Breast epithelium (tissue), 4 donors: ENCODE results near the gene YTHDF2. TPM values are rescaled to one million over a fixed set of nuclear protein-coding genes. Genes with fewer than 3 reads are reported as not detected.
"Not testable (repeated sequence)": the region's sequence is repeated elsewhere in the genome, so short reads cannot be mapped to it uniquely, and the experiment has no call there.

Experiments
- DNase-seq, 2 donors: peaks; one replicate each; pipeline ENCODE4 v3.0.0-alpha.2; 2019; ENCODE audit warnings: low spot score in 2 of 2
- H3K27ac ChIP-seq, 2 donors: fragments of 200-600 bp; sonication (generic) in 1 of 2; one replicate each; pipeline ENCODE4 v1.5.1; 2016 to 2019; ENCODE audit warnings: mild to moderate bottlenecking in 1 of 2
- H3K27me3 ChIP-seq, 2 donors: fragments of 200-600 bp; sonication (generic) in 1 of 2; one replicate each; pipeline versions ENCODE4 v1.5.1 to v1.6.0; 2017 to 2019; ENCODE audit warnings: control low read depth in 1 of 2, mild to moderate bottlenecking in 1 of 2
- H3K36me3 ChIP-seq: fragments of 200-600 bp; one replicate; pipeline ENCODE4 v1.5.1; 2019
- H3K4me1 ChIP-seq, 2 donors: fragments of 200-600 bp; sonication (generic); one replicate each; pipeline ENCODE4 v1.5.1; 2016 to 2019; ENCODE audit warnings: control low read depth in 1 of 2
- H3K4me3 ChIP-seq, 3 donors: fragments of 200-600 bp; sonication (generic); 1 replicate in 2 of 3; 2 replicates in 1 of 3; pipeline ENCODE4 v1.5.1; 2016 to 2019; ENCODE audit warnings: mild to moderate bottlenecking in 3 of 3, moderate library complexity in 2 of 3
- H3K9me3 ChIP-seq, 2 donors: fragments of 200-600 bp; sonication (generic) in 1 of 2; one replicate each; pipeline ENCODE4 v1.5.1; 2016 to 2019; ENCODE audit warnings: control low read depth in 1 of 2
- POLR2A ChIP-seq: fragments of 450-650 bp; IDR thresholded peaks from one replicate; pipeline ENCODE4 v1.6.1; 2016; ENCODE audit warnings: antibody characterized with exemption, mild to moderate bottlenecking, moderate library complexity
- POLR2AphosphoS5 ChIP-seq, 3 donors: sonication (generic); formaldehyde crosslinking; IDR thresholded peaks; one replicate each; pipeline ENCODE4 v1.6.1; 2017; ENCODE audit warnings: antibody characterized with exemption in 3 of 3
- intact Hi-C: fragments of 100-400 bp; cut with DNase I; formaldehyde crosslinking; loops from one replicate; pipeline ENCODE4 v1.15.1; 2023; ENCODE audit warnings: low total_unique reads
- total RNA-seq, 3 donors: library from RNA; depleted of rRNA; stranded (reverse); fragments of >200 nt; gene quantifications; one replicate each; pipeline ENCODE4 v1.1.0, GENCODE V29; 2016
- TF ChIP-seq, protein P1 (sequence below), 3 donors: fragments of 450-650 bp; IDR thresholded peaks; one replicate each; pipeline ENCODE4 v1.5.1; 2016 to 2017; ENCODE audit warnings: antibody characterized with exemption in 3 of 3, mild to moderate bottlenecking in 3 of 3, moderate library complexity in 3 of 3

Gene YTHDF2
- total RNA-seq, 3 donors from 2014 or later: 43.5 to 74.1 (median 66.5) TPM

DNA sequence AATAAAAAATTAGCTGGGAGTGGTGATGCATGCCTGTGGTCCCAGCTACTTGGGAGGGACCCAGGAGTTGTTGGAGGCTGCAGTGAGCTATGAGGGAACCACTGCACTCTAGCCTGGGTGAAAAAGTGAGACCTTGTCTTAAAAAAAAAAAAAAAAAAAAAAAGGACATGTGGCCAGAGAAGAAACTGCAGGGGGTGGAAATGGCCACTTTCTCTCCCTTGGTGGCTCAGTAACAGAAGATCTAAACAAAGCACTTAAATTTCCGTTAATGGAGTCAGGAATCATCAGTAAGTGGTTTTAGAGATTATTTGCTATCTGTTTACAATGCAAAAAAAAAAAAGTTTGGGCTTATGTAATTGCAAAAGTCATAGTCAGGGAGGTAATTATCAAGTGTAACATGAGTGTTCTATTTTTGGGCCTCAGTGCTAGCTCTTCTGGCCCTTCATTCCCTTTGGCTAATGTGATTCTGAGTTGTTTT is 55.9 kb downstream of the YTHDF2 start:
- Histone ChIP-seq H3K4me3 (no peak overlapping the region), H3K36me3 (no peaks in the 10 kb centered on the region), H3K27ac (no peak overlapping the region), H3K4me1 (no peaks in the 10 kb centered on the region), H3K27me3 (no peaks in the 10 kb centered on the region), H3K9me3 (no peaks in the 10 kb centered on the region)
- intact Hi-C loops: no loop called here
- no peak for DNase-seq
- TF ChIP-seq, protein P1, sequence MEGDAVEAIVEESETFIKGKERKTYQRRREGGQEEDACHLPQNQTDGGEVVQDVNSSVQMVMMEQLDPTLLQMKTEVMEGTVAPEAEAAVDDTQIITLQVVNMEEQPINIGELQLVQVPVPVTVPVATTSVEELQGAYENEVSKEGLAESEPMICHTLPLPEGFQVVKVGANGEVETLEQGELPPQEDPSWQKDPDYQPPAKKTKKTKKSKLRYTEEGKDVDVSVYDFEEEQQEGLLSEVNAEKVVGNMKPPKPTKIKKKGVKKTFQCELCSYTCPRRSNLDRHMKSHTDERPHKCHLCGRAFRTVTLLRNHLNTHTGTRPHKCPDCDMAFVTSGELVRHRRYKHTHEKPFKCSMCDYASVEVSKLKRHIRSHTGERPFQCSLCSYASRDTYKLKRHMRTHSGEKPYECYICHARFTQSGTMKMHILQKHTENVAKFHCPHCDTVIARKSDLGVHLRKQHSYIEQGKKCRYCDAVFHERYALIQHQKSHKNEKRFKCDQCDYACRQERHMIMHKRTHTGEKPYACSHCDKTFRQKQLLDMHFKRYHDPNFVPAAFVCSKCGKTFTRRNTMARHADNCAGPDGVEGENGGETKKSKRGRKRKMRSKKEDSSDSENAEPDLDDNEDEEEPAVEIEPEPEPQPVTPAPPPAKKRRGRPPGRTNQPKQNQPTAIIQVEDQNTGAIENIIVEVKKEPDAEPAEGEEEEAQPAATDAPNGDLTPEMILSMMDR (IDR thresholded peaks at IDR 0.05): peak in 1 of 3 donors; percentile 9
- TF ChIP-seq POLR2AphosphoS5 (IDR thresholded peaks at IDR 0.05): no peak

- intact Hi-C loops, H3K4me3 ChIP-seq, H3K27me3 ChIP-seq, H3K4me1 ChIP-seq, H3K27ac ChIP-seq, DNase-seq, H3K36me3 ChIP-seq, H3K9me3 ChIP-seq: not testable (repeated sequence)
Measured at GRCh38 chr1:28794582-28794981, 57.8 kb downstream of the YTHDF2 start.

- no peak for DNase-seq
- no peaks in the 10 kb centered on the region for H3K36me3 ChIP-seq
- no peaks in the 10 kb centered on the region for H3K4me1 ChIP-seq
- H3K4me3 ChIP-seq: no peak overlapping the region
- intact Hi-C loops: no loop called here
- TF ChIP-seq POLR2AphosphoS5 (IDR thresholded peaks at IDR 0.05): no peak
- TF ChIP-seq, protein P1 (IDR thresholded peaks at IDR 0.05): no peak
- TF ChIP-seq POLR2A: no peak
- no peaks in the 10 kb centered on the region for H3K9me3 ChIP-seq
- no peak overlapping the region for H3K27ac ChIP-seq
- H3K27me3 ChIP-seq: no peaks in the 10 kb centered on the region
Measured at GRCh38 chr1:28796352-28797211, 59.8 kb downstream of the YTHDF2 start.

- H3K4me1 ChIP-seq: no peaks in the 10 kb centered on the region
- no peak for TF ChIP-seq POLR2AphosphoS5 (IDR thresholded peaks at IDR 0.05)
- TF ChIP-seq POLR2A: no peak
- TF ChIP-seq, protein P1 (IDR thresholded peaks at IDR 0.05): no peak
- no peaks in the 10 kb centered on the region for H3K9me3 ChIP-seq
- no peak for DNase-seq
- no peak overlapping the region for H3K27ac ChIP-seq
- no peaks in the 10 kb centered on the region for H3K27me3 ChIP-seq
- no peak overlapping the region for H3K4me3 ChIP-seq
- intact Hi-C loops: no loop called here
- no peaks in the 10 kb centered on the region for H3K36me3 ChIP-seq
Measured at GRCh38 chr1:28800324-28800723, 63.6 kb downstream of the YTHDF2 start.

DNA sequence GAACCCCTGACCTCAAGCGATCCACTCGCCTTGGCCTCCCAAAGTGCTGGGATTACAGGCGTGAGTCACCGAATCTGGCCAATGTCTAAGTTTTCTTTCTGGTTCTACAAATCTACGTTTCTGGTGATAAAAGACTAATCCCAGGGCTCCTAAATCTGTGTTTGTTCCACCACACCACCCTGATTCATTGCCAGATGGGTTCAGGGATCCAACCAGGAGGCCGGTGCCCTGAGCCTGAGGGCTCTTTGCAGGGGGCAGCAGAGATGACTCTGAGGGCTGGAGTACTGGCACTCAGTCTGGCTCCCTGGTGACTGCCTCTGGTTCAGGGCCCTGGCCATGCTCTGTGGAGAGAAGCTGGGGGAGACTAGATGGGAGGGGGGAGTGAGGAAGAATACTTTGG is 64.7 kb downstream of the YTHDF2 start:
- no peaks in the 10 kb centered on the region for H3K4me1 ChIP-seq
- no peaks in the 10 kb centered on the region for H3K9me3 ChIP-seq
- H3K27me3 ChIP-seq: no peaks in the 10 kb centered on the region
- DNase-seq: no peak
- no peak overlapping the region for H3K27ac ChIP-seq
- H3K4me3 ChIP-seq: no peak overlapping the region
- TF ChIP-seq, protein P1 (IDR thresholded peaks at IDR 0.05): no peak
- TF ChIP-seq POLR2A: no peak
- TF ChIP-seq POLR2AphosphoS5 (IDR thresholded peaks at IDR 0.05): no peak
- no peaks in the 10 kb centered on the region for H3K36me3 ChIP-seq
- intact Hi-C loops: no loop called here
